Measurements from ENCODE around the gene WDR26. TPM values are rescaled to one million over a fixed set of nuclear protein-coding genes. Genes with fewer than 3 reads are reported as not detected.

The WDR26 gene
- total and polyA plus RNA-seq, 9 of the 15 experiments (the other 6 are each of a cell fraction or from before 2014, with no cell fraction given): 11.5 to 66.0 (median 39.8) TPM

DNA sequence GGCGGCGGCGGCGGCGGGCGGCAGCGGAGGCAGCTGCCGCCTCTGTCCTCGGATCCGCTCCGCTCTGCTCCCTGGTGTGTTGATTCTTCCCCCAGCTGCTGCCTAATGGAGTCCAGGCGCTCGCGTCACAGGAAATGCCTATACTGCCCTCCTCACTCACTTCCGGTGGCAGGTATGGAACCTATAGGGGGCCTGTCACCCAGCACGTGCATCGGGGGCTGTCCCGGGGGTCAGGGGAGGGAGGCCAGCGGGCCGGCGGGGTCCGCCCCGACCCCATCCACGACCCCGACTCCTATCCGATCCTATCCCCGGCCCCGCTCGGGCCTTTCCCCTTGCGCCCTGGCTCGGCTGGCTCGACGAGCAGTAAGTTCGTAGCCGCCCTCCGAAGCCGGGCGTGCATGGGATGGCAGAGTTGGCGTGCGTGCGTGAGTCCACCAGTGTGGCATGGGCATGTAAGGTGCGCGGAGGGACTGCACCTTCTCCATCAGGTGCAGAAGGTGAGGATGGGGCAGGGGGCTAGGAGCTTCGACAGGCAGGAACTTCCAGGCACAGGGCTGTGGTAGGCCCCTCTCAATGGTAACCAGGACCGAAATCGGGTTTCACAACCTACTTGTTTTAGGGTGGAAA is at the start of gene WDR26 (continued):
- TF ChIP-seq, protein P1, sequence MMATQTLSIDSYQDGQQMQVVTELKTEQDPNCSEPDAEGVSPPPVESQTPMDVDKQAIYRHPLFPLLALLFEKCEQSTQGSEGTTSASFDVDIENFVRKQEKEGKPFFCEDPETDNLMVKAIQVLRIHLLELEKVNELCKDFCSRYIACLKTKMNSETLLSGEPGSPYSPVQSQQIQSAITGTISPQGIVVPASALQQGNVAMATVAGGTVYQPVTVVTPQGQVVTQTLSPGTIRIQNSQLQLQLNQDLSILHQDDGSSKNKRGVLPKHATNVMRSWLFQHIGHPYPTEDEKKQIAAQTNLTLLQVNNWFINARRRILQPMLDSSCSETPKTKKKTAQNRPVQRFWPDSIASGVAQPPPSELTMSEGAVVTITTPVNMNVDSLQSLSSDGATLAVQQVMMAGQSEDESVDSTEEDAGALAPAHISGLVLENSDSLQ (IDR thresholded peaks at IDR 0.05): peak; percentile 66
- TF ChIP-seq MTA1 (IDR thresholded peaks at IDR 0.05; ENCODE audit: borderline replicate concordance) (0 out of 2 replicates have a peak, but pooled peaks have one; percentile 17), CBFB (CRISPR knock-in tag; IDR thresholded peaks at IDR 0.05) (peak; percentile 73; the same call in 1 of the 2 replicates), ZNF143 (CRISPR knock-in tag; IDR thresholded peaks at IDR 0.05) (peak; percentile 26; the same call in 1 of the 2 replicates), PTBP1 (IDR thresholded peaks at IDR 0.05; ENCODE audit: low read depth, low read length) (no peak), MYC (IDR thresholded peaks at IDR 0.05; ENCODE audit: low read depth, low read length) (peak; percentile 98), MYC (CRISPR knock-in tag; IDR thresholded peaks at IDR 0.05; ENCODE audit: borderline replicate concordance, low read depth) (peak; percentile 96), KLF1 (tag; IDR thresholded peaks at IDR 0.05) (peak; percentile 81; the same call in 1 of the 2 replicates), GATAD2A (IDR thresholded peaks at IDR 0.05) (peak; percentile 92), NRF1 (conservative IDR thresholded peaks at IDR 0.05 in 1 of 2, IDR thresholded peaks at IDR 0.05 in 1 of 2) (0 out of 4 replicates have a peak, but pooled peaks of 1 of the 2 experiments have one; percentile 18), ARID4B (CRISPR knock-in tag; IDR thresholded peaks at IDR 0.05) (peak; percentile 97), DACH1 (IDR thresholded peaks at IDR 0.05; ENCODE audit: partially characterized antibody) (peak; percentile 43), FOXK1 (CRISPR knock-in tag; IDR thresholded peaks at IDR 0.05; ENCODE audit: borderline replicate concordance) (peak; percentile 95; the same call in 1 of the 2 replicates), HDAC2 (IDR thresholded peaks at IDR 0.05) (peak; percentile 90; the same call in 1 of the 2 replicates), CREB1 (IDR thresholded peaks at IDR 0.05) (peak; percentile 81), CREB1 (CRISPR knock-in tag; IDR thresholded peaks at IDR 0.05) (peak; percentile 71), RAD51 (IDR thresholded peaks at IDR 0.05; ENCODE audit: borderline replicate concordance, low read depth) (peak; percentile 49; the same call in 1 of the 2 replicates), BMI1 (IDR thresholded peaks at IDR 0.05; ENCODE audit: low read length) (no peak)
- TF ChIP-seq, protein P2, sequence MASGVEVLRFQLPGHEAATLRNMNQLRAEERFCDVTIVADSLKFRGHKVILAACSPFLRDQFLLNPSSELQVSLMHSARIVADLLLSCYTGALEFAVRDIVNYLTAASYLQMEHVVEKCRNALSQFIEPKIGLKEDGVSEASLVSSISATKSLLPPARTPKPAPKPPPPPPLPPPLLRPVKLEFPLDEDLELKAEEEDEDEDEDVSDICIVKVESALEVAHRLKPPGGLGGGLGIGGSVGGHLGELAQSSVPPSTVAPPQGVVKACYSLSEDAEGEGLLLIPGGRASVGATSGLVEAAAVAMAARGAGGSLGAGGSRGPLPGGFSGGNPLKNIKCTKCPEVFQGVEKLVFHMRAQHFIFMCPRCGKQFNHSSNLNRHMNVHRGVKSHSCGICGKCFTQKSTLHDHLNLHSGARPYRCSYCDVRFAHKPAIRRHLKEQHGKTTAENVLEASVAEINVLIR (CRISPR knock-in tag; IDR thresholded peaks at IDR 0.05): peak; percentile 70

Measured in K562 (cell line).